NT2/D1 (cell line): Measurements from ENCODE around the gene ASB3.

Source experiments
- SUZ12 ChIP-seq: IDR thresholded peaks from 2 replicates; pipeline ENCODE4 v1.6.1; 2011; ENCODE audit not compliant: insufficient read length, insufficient read depth; ENCODE audit errors: extremely low read depth
- YY1 ChIP-seq: IDR thresholded peaks from 2 replicates; pipeline ENCODE4 v1.6.1; 2011; ENCODE audit not compliant: insufficient read length, insufficient read depth
- ZNF274 ChIP-seq: IDR thresholded peaks from 2 replicates; pipeline ENCODE4 v1.6.1; 2011; ENCODE audit warnings: mild to moderate bottlenecking, low read depth, low read length

DNA sequence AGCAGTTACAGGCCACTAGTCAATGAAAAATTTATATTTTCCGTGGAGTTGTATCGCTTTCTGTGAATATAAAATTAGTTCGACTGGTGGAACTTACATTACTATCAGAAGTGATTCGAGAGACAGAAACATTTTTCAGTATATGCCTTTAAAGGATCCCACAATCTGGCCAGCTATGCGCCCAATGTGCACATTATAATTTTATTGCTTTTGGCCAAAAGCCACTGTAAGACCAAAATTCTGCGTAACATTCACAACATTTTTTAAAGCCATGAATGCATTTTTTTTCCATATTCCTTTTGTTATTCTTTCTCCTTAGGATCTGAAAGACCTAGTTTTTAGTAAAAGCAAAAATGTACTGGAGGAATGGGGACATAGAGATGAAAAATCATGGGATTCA is 150.2 kb downstream of the ASB3 start:
- TF ChIP-seq SUZ12 (no peak), YY1 (no peak), ZNF274 (no peak)
